Measurements from ENCODE around the gene KIAA1755.

The KIAA1755 gene

GRCh38 chr20:38221119-38221589, 39.4 kb downstream of the KIAA1755 start:
- Histone ChIP-seq H3K23ac (ENCODE audit: low read length in 2 of 2) (no peak overlapping the region), H3K18ac (ENCODE audit: low read depth in 1 of 2, low read length in 2 of 2) (peak overlapping the region; percentile 11 to 94), H2BK120ac (ENCODE audit: low read depth, low read length) (no peak overlapping the region), H3K27ac (ENCODE audit: low read length, poor library complexity, severe bottlenecking) (no peak overlapping the region), H3K36me3 (ENCODE audit: control insufficient read depth in 1 of 2, insufficient read depth in 2 of 2, low read depth in 1 of 2, low read length in 2 of 2) (peaks cover 0 to 3% of the 10 kb centered on the region in 2 experiments), H3K27me3 (ENCODE audit: control insufficient read depth in 1 of 2, insufficient read depth in 1 of 2, low read length in 2 of 2) (peaks cover 4 to 21% of the 10 kb centered on the region in 2 experiments), H3K4me1 (ENCODE audit: control insufficient read depth, insufficient read depth, low read depth, low read length) (peaks cover 21% of the 10 kb centered on the region), H3K4me3 (ENCODE audit: insufficient read depth in 1 of 2, low read depth in 1 of 2, low read length in 2 of 2) (no peak overlapping the region), H3K4ac (ENCODE audit: low read depth in 1 of 2, low read length in 2 of 2) (peak overlapping the region; percentile 4 to 69), H3K14ac (ENCODE audit: low read length in 2 of 2) (no peak overlapping the region), H2BK15ac (ENCODE audit: low read depth, poor library complexity, severe bottlenecking) (peak overlapping the region; percentile 31), H2AK5ac (ENCODE audit: low read length, severe bottlenecking) (peak overlapping the region; percentile 61), H3K9ac (ENCODE audit: low read length) (no peak overlapping the region), H3K9me3 (ENCODE audit: control insufficient read depth, low read length) (no peaks in the 10 kb centered on the region), H4K91ac (ENCODE audit: low read length) (peak overlapping the region; percentile 75), H2BK5ac (ENCODE audit: low read depth, low read length, poor library complexity, severe bottlenecking) (no peak overlapping the region), H3K79me1 (replicated peaks; ENCODE audit: low read length, poor library complexity, severe bottlenecking) (no peaks in the 10 kb centered on the region), H3K4me2 (ENCODE audit: low read length, poor library complexity, severe bottlenecking) (peak overlapping the region; percentile 60), H4K8ac (ENCODE audit: low read length) (peak overlapping the region; percentile 56), H2BK12ac (ENCODE audit: low read length in 2 of 2) (peak overlapping the region; percentile 95 to 98), H2AFZ (ENCODE audit: low read depth, low read length) (no peak overlapping the region)
- DNase-seq = peak; percentile 74
- WGBS = 13% methylated on average over 11 of the region's 11 CpGs

GRCh38 chr20:38220587-38221118, 39.9 kb downstream of the KIAA1755 start:
- peaks cover 0 to 3% of the 10 kb centered on the region in 2 experiments for H3K36me3 ChIP-seq (ENCODE audit: control insufficient read depth in 1 of 2, insufficient read depth in 2 of 2, low read depth in 1 of 2, low read length in 2 of 2)

GRCh38 chr20:38219006-38219950, 41.3 kb downstream of the KIAA1755 start:
- Histone ChIP-seq H3K4me2 (ENCODE audit: low read length, poor library complexity, severe bottlenecking) (no peak overlapping the region), H3K36me3 (ENCODE audit: control insufficient read depth in 1 of 2, insufficient read depth in 2 of 2, low read depth in 1 of 2, low read length in 2 of 2) (no peaks in the 10 kb centered on the region), H2AFZ (ENCODE audit: low read depth, low read length) (no peak overlapping the region), H3K14ac (ENCODE audit: low read length in 2 of 2) (peak overlapping the region in 1 of 2 experiments; percentile 38), H3K9me3 (ENCODE audit: control insufficient read depth, low read length) (no peaks in the 10 kb centered on the region), H2BK12ac (ENCODE audit: low read length in 2 of 2) (peak overlapping the region; percentile 62 to 99), H3K9ac (ENCODE audit: low read length) (no peak overlapping the region), H3K4me1 (ENCODE audit: control insufficient read depth, insufficient read depth, low read depth, low read length) (peaks cover 21% of the 10 kb centered on the region), H3K79me1 (replicated peaks; ENCODE audit: low read length, poor library complexity, severe bottlenecking) (no peaks in the 10 kb centered on the region), H2BK5ac (ENCODE audit: low read depth, low read length, poor library complexity, severe bottlenecking) (no peak overlapping the region), H3K4ac (ENCODE audit: low read depth in 1 of 2, low read length in 2 of 2) (peak overlapping the region; percentile 5 to 60), H3K23ac (ENCODE audit: low read length in 2 of 2) (peak overlapping the region in 1 of 2 experiments; percentile 0), H3K27me3 (ENCODE audit: control insufficient read depth in 1 of 2, insufficient read depth in 1 of 2, low read length in 2 of 2) (peaks cover 4 to 12% of the 10 kb centered on the region in 2 experiments), H2AK5ac (ENCODE audit: low read length, severe bottlenecking) (peak overlapping the region; percentile 77), H2BK120ac (ENCODE audit: low read depth, low read length) (no peak overlapping the region), H4K8ac (ENCODE audit: low read length) (peak overlapping the region; percentile 74), H3K27ac (ENCODE audit: low read length, poor library complexity, severe bottlenecking) (no peak overlapping the region), H4K91ac (ENCODE audit: low read length) (peak overlapping the region; percentile 79), H2BK15ac (ENCODE audit: low read depth, poor library complexity, severe bottlenecking) (peak overlapping the region; percentile 55), H3K18ac (ENCODE audit: low read depth in 1 of 2, low read length in 2 of 2) (peak overlapping the region; percentile 47 to 81), H3K4me3 (ENCODE audit: insufficient read depth in 1 of 2, low read depth in 1 of 2, low read length in 2 of 2) (no peak overlapping the region)
- 89% methylated on average over 19 of the region's 19 CpGs for WGBS
- DNase-seq = no peak

More at GRCh38 chr20:38220587-38221118, 39.9 kb downstream of the KIAA1755 start:
- Histone ChIP-seq H3K4me1 (ENCODE audit: control insufficient read depth, insufficient read depth, low read depth, low read length) (peaks cover 21% of the 10 kb centered on the region), H3K4me3 (ENCODE audit: insufficient read depth in 1 of 2, low read depth in 1 of 2, low read length in 2 of 2) (no peak overlapping the region), H3K27ac (ENCODE audit: low read length, poor library complexity, severe bottlenecking) (no peak overlapping the region), H2AK5ac (ENCODE audit: low read length, severe bottlenecking) (no peak overlapping the region), H3K4ac (ENCODE audit: low read depth in 1 of 2, low read length in 2 of 2) (peak overlapping the region in 1 of 2 experiments; percentile 4), H2BK15ac (ENCODE audit: low read depth, poor library complexity, severe bottlenecking) (no peak overlapping the region), H4K8ac (ENCODE audit: low read length) (peak overlapping the region; percentile 15), H3K18ac (ENCODE audit: low read depth in 1 of 2, low read length in 2 of 2) (peak overlapping the region; percentile 11 to 94), H3K9ac (ENCODE audit: low read length) (no peak overlapping the region), H3K14ac (ENCODE audit: low read length in 2 of 2) (no peak overlapping the region), H2AFZ (ENCODE audit: low read depth, low read length) (no peak overlapping the region), H3K79me1 (replicated peaks; ENCODE audit: low read length, poor library complexity, severe bottlenecking) (no peaks in the 10 kb centered on the region), H2BK5ac (ENCODE audit: low read depth, low read length, poor library complexity, severe bottlenecking) (no peak overlapping the region), H3K4me2 (ENCODE audit: low read length, poor library complexity, severe bottlenecking) (peak overlapping the region; percentile 60), H2BK120ac (ENCODE audit: low read depth, low read length) (no peak overlapping the region), H3K9me3 (ENCODE audit: control insufficient read depth, low read length) (no peaks in the 10 kb centered on the region), H4K91ac (ENCODE audit: low read length) (peak overlapping the region; percentile 70), H3K27me3 (ENCODE audit: control insufficient read depth in 1 of 2, insufficient read depth in 1 of 2, low read length in 2 of 2) (peaks cover 4 to 16% of the 10 kb centered on the region in 2 experiments), H2BK12ac (ENCODE audit: low read length in 2 of 2) (peak overlapping the region; percentile 70 to 85), H3K23ac (ENCODE audit: low read length in 2 of 2) (no peak overlapping the region)
- 84% methylated on average over 11 of the region's 11 CpGs for WGBS
- no peak for DNase-seq

GRCh38 chr20:38218566-38218885, 42.0 kb downstream of the KIAA1755 start:
- H3K4me2 ChIP-seq (ENCODE audit: low read length, poor library complexity, severe bottlenecking) = no peak overlapping the region
- no peak overlapping the region for H2BK5ac ChIP-seq (ENCODE audit: low read depth, low read length, poor library complexity, severe bottlenecking)
- H3K27ac ChIP-seq (ENCODE audit: low read length, poor library complexity, severe bottlenecking) = no peak overlapping the region
- no peak for DNase-seq
- H3K79me1 ChIP-seq (replicated peaks; ENCODE audit: low read length, poor library complexity, severe bottlenecking) = no peaks in the 10 kb centered on the region
- H3K4me1 ChIP-seq (ENCODE audit: control insufficient read depth, insufficient read depth, low read depth, low read length) = peaks cover 21% of the 10 kb centered on the region
- no peak overlapping the region for H3K4me3 ChIP-seq (ENCODE audit: insufficient read depth in 1 of 2, low read depth in 1 of 2, low read length in 2 of 2)
- peak overlapping the region; percentile 54 for H3K9ac ChIP-seq (ENCODE audit: low read length)
- H2BK15ac ChIP-seq (ENCODE audit: low read depth, poor library complexity, severe bottlenecking) = no peak overlapping the region
- H4K8ac ChIP-seq (ENCODE audit: low read length) = peak overlapping the region; percentile 82
- no peaks in the 10 kb centered on the region for H3K36me3 ChIP-seq (ENCODE audit: control insufficient read depth in 1 of 2, insufficient read depth in 2 of 2, low read depth in 1 of 2, low read length in 2 of 2)
- peak overlapping the region; percentile 69 for H2BK120ac ChIP-seq (ENCODE audit: low read depth, low read length)
- no peaks in the 10 kb centered on the region for H3K9me3 ChIP-seq (ENCODE audit: control insufficient read depth, low read length)
- H2AFZ ChIP-seq (ENCODE audit: low read depth, low read length) = no peak overlapping the region
- no peak overlapping the region for H3K23ac ChIP-seq (ENCODE audit: low read length in 2 of 2)
- H3K14ac ChIP-seq (ENCODE audit: low read length in 2 of 2) = no peak overlapping the region
- 94% methylated on average over 7 of the region's 7 CpGs for WGBS
- H4K91ac ChIP-seq (ENCODE audit: low read length) = peak overlapping the region; percentile 77
- H3K4ac ChIP-seq (ENCODE audit: low read depth in 1 of 2, low read length in 2 of 2) = peak overlapping the region; percentile 27 to 36
- peaks cover 4 to 8% of the 10 kb centered on the region in 2 experiments for H3K27me3 ChIP-seq (ENCODE audit: control insufficient read depth in 1 of 2, insufficient read depth in 1 of 2, low read length in 2 of 2)
- peak overlapping the region; percentile 14 for H2AK5ac ChIP-seq (ENCODE audit: low read length, severe bottlenecking)
- H2BK12ac ChIP-seq (ENCODE audit: low read length in 2 of 2) = peak overlapping the region; percentile 43 to 51
- peak overlapping the region; percentile 73 to 92 for H3K18ac ChIP-seq (ENCODE audit: low read depth in 1 of 2, low read length in 2 of 2)
